ENCODE data around the gene UBE2R2.

UBE2R2 gene

GRCh38 chr9:33885948-33886347 lies 69.0 kb downstream of the UBE2R2 start:
- DNase-seq = no peak

- no peak for DNase-seq
Measured at GRCh38 chr9:33893861-33894260, 76.9 kb downstream of the UBE2R2 start.

GRCh38 chr9:33894316-33894715 lies 77.4 kb downstream of the UBE2R2 start:
- no peak for DNase-seq

GRCh38 chr9:33903157-33903780 lies 86.3 kb downstream of the UBE2R2 start:
- DNase-seq = no peak

GRCh38 chr9:33905137-33905536 lies 88.2 kb downstream of the UBE2R2 start:
- DNase-seq = no peak

GRCh38 chr9:33906769-33907168 lies 89.8 kb downstream of the UBE2R2 start:
- DNase-seq = no peak

GRCh38 chr9:33907347-33907746 lies 90.4 kb downstream of the UBE2R2 start:
- no peak for DNase-seq

- DNase-seq = no peak
Measured at GRCh38 chr9:33908114-33908513, 91.2 kb downstream of the UBE2R2 start.

GRCh38 chr9:33908749-33909148 lies 91.8 kb downstream of the UBE2R2 start:
- DNase-seq = no peak

- no peak for DNase-seq
Measured at GRCh38 chr9:33913541-33913940, 96.6 kb downstream of the UBE2R2 start.

- no peak for DNase-seq
Measured at GRCh38 chr9:33914887-33915628, 98.1 kb downstream of the UBE2R2 start.

- DNase-seq = no peak
Measured at GRCh38 chr9:33917036-33917435, 100.1 kb downstream of the UBE2R2 start.

- no peak for DNase-seq
Measured at GRCh38 chr9:33919276-33919897, 102.4 kb downstream of the UBE2R2 start.

GRCh38 chr9:33921967-33922895 lies 105.3 kb downstream of the UBE2R2 start:
- DNase-seq = peak in 1 of 2 experiments; percentile 22

- DNase-seq = no peak
Measured at GRCh38 chr9:33923079-33923478, 106.1 kb downstream of the UBE2R2 start.

GRCh38 chr9:33923998-33924701 lies 107.2 kb downstream of the UBE2R2 start:
- no peak for DNase-seq

- peak in 1 of 2 experiments; percentile 58 for DNase-seq
Measured at GRCh38 chr9:33924978-33925797, 108.2 kb downstream of the UBE2R2 start.

- DNase-seq = no peak
Measured at GRCh38 chr9:33926746-33927485, 110.0 kb downstream of the UBE2R2 start.

- no peak for DNase-seq
Measured at GRCh38 chr9:33927694-33928093, 110.7 kb downstream of the UBE2R2 start.

- DNase-seq = no peak
Measured at GRCh38 chr9:33931326-33931725, 114.4 kb downstream of the UBE2R2 start.
